Lower leg skin (tissue), 4 donors: ENCODE results near the gene C1orf52. TPM values are rescaled to one million over a fixed set of nuclear protein-coding genes. Genes with fewer than 3 reads are reported as not detected.

ENCODE experiments used
- DNase-seq, 2 donors: peaks; one replicate each; pipeline ENCODE4 v3.0.0-alpha.2; 2019; ENCODE audit warnings: low spot score in 2 of 2
- H3K4me3 ChIP-seq: fragments of 200-600 bp; sonication (generic); 2 replicates; pipeline ENCODE4 v1.5.1; 2017; ENCODE audit warnings: mild to moderate bottlenecking, low read depth; ENCODE audit not compliant: poor library complexity, severe bottlenecking
- CTCF ChIP-seq, 3 donors: fragments of 450-650 bp; IDR thresholded peaks; one replicate each; pipeline ENCODE4 v1.5.1; 2016; ENCODE audit warnings: antibody characterized with exemption in 3 of 3, mild to moderate bottlenecking in 3 of 3, moderate library complexity in 2 of 3
- POLR2A ChIP-seq, 2 donors: fragments of 450-650 bp; IDR thresholded peaks; one replicate each; pipeline ENCODE4 v1.6.1; 2016 to 2017; ENCODE audit warnings: antibody characterized with exemption in 2 of 2, mild to moderate bottlenecking in 1 of 2, moderate library complexity in 1 of 2
- WGBS, 2 donors: methylation state at CpG; one replicate each; pipeline ENCODE4 v1.1.5; 2018; 5-methylcytosine and 5-hydroxymethylcytosine counted together
- intact Hi-C: fragments of 100-400 bp; cut with DNase I; formaldehyde crosslinking; loops from one replicate; pipeline ENCODE4 v1.15.0; 2023; ENCODE audit warnings: low total_unique reads
- total RNA-seq, 4 donors: library from RNA; depleted of rRNA; stranded (reverse); fragments of >200 nt; gene quantifications; one replicate each; pipeline ENCODE4 v1.1.0, GENCODE V29; 2016

C1orf52 gene
- total RNA-seq, 4 donors from 2014 or later: 12.4 to 27.0 (median 20.5) TPM

GRCh38 chr1:85202864-85203255 is 56.6 kb downstream of the C1orf52 start:
- WGBS, 2 donors: 78 to 85% methylated on average over 2 of the region's 2 CpGs
- intact Hi-C loops: loop anchor here (10.0 kb wide), 1 partner anchor 52 kb away; the partner anchor contains the start of gene C1orf52
- no peak overlapping the region for H3K4me3 ChIP-seq
- no peak for TF ChIP-seq CTCF (IDR thresholded peaks at IDR 0.05)
- no peak for TF ChIP-seq POLR2A (IDR thresholded peaks at IDR 0.05)
- no peak for DNase-seq

- 17% methylated on average over 14 of the region's 14 CpGs for WGBS, 2 donors
- no peak for DNase-seq
- peak overlapping the region; percentile 74 for H3K4me3 ChIP-seq
- intact Hi-C loops: loop anchor here (10.0 kb wide), 1 partner anchor 53 kb away; the partner anchor contains the start of gene C1orf52
- no peak for TF ChIP-seq CTCF (IDR thresholded peaks at IDR 0.05)
- no peak for TF ChIP-seq POLR2A (IDR thresholded peaks at IDR 0.05)
Measured at GRCh38 chr1:85202092-85202863, 57.2 kb downstream of the C1orf52 start.

- TF ChIP-seq CTCF (IDR thresholded peaks at IDR 0.05): no peak
- intact Hi-C loops: loop anchor here (10.0 kb wide), 1 partner anchor 53 kb away; the partner anchor contains the start of gene C1orf52
- DNase-seq: peak; percentile 49 to 93
- WGBS, 2 donors: 1% methylated on average over 28 to 52 of the region's 81 CpGs
- peak overlapping the region; percentile 74 for H3K4me3 ChIP-seq
Measured at GRCh38 chr1:85201340-85202091, 57.9 kb downstream of the C1orf52 start.

- TF ChIP-seq CTCF (IDR thresholded peaks at IDR 0.05): no peak
- peak within 1 kb of the TSS; percentile 74 for H3K4me3 ChIP-seq
- peak; percentile 51 to 94 for DNase-seq
- WGBS, 2 donors: 0 to 1% methylated on average over 22 to 37 of the region's 99 CpGs
- intact Hi-C loops: loop anchor here (10.0 kb wide), 1 partner anchor 54 kb away; the partner anchor contains the start of gene C1orf52
Measured at GRCh38 chr1:85200463-85201339, 58.8 kb downstream of the C1orf52 start, which contains the start of gene SYDE2. Gene SYDE2, minus strand, starts transcription at chr1:85201016. Its CDS starts 20 bp downstream, at chr1:85200996.

Other genes starting within 250 kb of the C1orf52 start
- gene MCOLN3, start 211.2 kb downstream of the C1orf52 start, total RNA-seq: 1 to 10 TPM; 1.1 to 5.0 (median 3.7) TPM
- 10 to 100 TPM in 2 of 4 donors, 1 to 10 TPM in 2; 8.6 to 12.5 (median 10.4) TPM for gene SYDE2, start 58.6 kb downstream of the C1orf52 start, total RNA-seq
- 10 to 100 TPM; 17.8 to 34.4 (median 22.2) TPM for gene BCL10, start 17.0 kb upstream of the C1orf52 start, total RNA-seq
- 10 to 100 TPM in 2 of 4 donors, 1 to 10 TPM in 2; 8.3 to 21.1 (median 13.3) TPM for gene DDAH1, start 205.5 kb upstream of the C1orf52 start, total RNA-seq